ENCODE measurements around the gene ACOX3.
"Not testable (repeated sequence)": the region's sequence is repeated elsewhere in the genome, so short reads cannot be mapped to it uniquely, and the experiment has no call there.

ACOX3 gene

GRCh38 chr4:8387615-8388527, 52.7 kb downstream of the ACOX3 start:
- no peak overlapping the region for H3K4me3 Mint-ChIP-seq

GRCh38 chr4:8387194-8387593, 53.3 kb downstream of the ACOX3 start:
- H3K4me1 Mint-ChIP-seq (ENCODE audit: low read depth) = peaks cover 15% of the 10 kb centered on the region
- no peaks in the 10 kb centered on the region for H3K9me3 Mint-ChIP-seq
- H3K27me3 Mint-ChIP-seq = no peaks in the 10 kb centered on the region
- H3K27ac Mint-ChIP-seq = no peak overlapping the region
- no peak overlapping the region for H3K4me3 Mint-ChIP-seq
- intact Hi-C loops (cut with micrococcal nuclease) = no loop called here
- peaks cover 86% of the 10 kb centered on the region for H3K36me3 Mint-ChIP-seq (ENCODE audit: low read depth)

More at GRCh38 chr4:8387615-8388527, 52.7 kb downstream of the ACOX3 start:
- Mint-ChIP-seq H3K27me3 (no peaks in the 10 kb centered on the region), H3K9me3 (no peaks in the 10 kb centered on the region), H3K27ac (no peak overlapping the region), H3K36me3 (ENCODE audit: low read depth) (peaks cover 93% of the 10 kb centered on the region), H3K4me1 (ENCODE audit: low read depth) (peaks cover 15% of the 10 kb centered on the region)
- intact Hi-C loops (cut with micrococcal nuclease) = no loop called here

- Mint-ChIP-seq H3K27ac (no peak overlapping the region), H3K27me3 (no peaks in the 10 kb centered on the region), H3K9me3 (no peaks in the 10 kb centered on the region), H3K4me3 (no peak overlapping the region), H3K36me3 (ENCODE audit: low read depth) (peaks cover 85% of the 10 kb centered on the region), H3K4me1 (ENCODE audit: low read depth) (peaks cover 15% of the 10 kb centered on the region)
- intact Hi-C loops (cut with micrococcal nuclease) = no loop called here
Observed at GRCh38 chr4:8386731-8387130, 53.8 kb downstream of the ACOX3 start.

- Mint-ChIP-seq H3K4me1 (ENCODE audit: low read depth) (peaks cover 15% of the 10 kb centered on the region), H3K36me3 (ENCODE audit: low read depth) (peaks cover 88% of the 10 kb centered on the region)
- intact Hi-C loops (cut with micrococcal nuclease); H3K27ac Mint-ChIP-seq; H3K9me3 Mint-ChIP-seq; H3K27me3 Mint-ChIP-seq; H3K4me3 Mint-ChIP-seq: not testable (repeated sequence)
Observed at GRCh38 chr4:8386131-8386530, 54.4 kb downstream of the ACOX3 start.

- intact Hi-C loops (cut with micrococcal nuclease) = no loop called here
- Mint-ChIP-seq H3K9me3 (no peaks in the 10 kb centered on the region), H3K36me3 (ENCODE audit: low read depth) (peaks cover 88% of the 10 kb centered on the region), H3K4me1 (ENCODE audit: low read depth) (peaks cover 15% of the 10 kb centered on the region), H3K4me3 (no peak overlapping the region), H3K27me3 (no peaks in the 10 kb centered on the region), H3K27ac (no peak overlapping the region)
Observed at GRCh38 chr4:8385611-8386010, 54.9 kb downstream of the ACOX3 start.

- peaks cover 88% of the 10 kb centered on the region for H3K36me3 Mint-ChIP-seq (ENCODE audit: low read depth)
- no peak overlapping the region for H3K4me3 Mint-ChIP-seq
- no peak overlapping the region for H3K27ac Mint-ChIP-seq
Observed at GRCh38 chr4:8385106-8385505, 55.4 kb downstream of the ACOX3 start.

GRCh38 chr4:8384397-8385060, 56.0 kb downstream of the ACOX3 start:
- peak overlapping the region; percentile 3 for H3K27ac Mint-ChIP-seq
- H3K4me1 Mint-ChIP-seq (ENCODE audit: low read depth) = peaks cover 15% of the 10 kb centered on the region
- no peak overlapping the region for H3K4me3 Mint-ChIP-seq
- H3K36me3 Mint-ChIP-seq (ENCODE audit: low read depth) = peaks cover 89% of the 10 kb centered on the region
- intact Hi-C loops (cut with micrococcal nuclease) = no loop called here
- no peaks in the 10 kb centered on the region for H3K9me3 Mint-ChIP-seq
- H3K27me3 Mint-ChIP-seq = no peaks in the 10 kb centered on the region

More at GRCh38 chr4:8385106-8385505, 55.4 kb downstream of the ACOX3 start:
- intact Hi-C loops (cut with micrococcal nuclease) = no loop called here
- H3K4me1 Mint-ChIP-seq (ENCODE audit: low read depth) = peaks cover 15% of the 10 kb centered on the region
- no peaks in the 10 kb centered on the region for H3K9me3 Mint-ChIP-seq
- no peaks in the 10 kb centered on the region for H3K27me3 Mint-ChIP-seq

- Mint-ChIP-seq H3K27me3 (no peaks in the 10 kb centered on the region), H3K4me3 (no peak overlapping the region), H3K36me3 (ENCODE audit: low read depth) (peaks cover 88% of the 10 kb centered on the region), H3K9me3 (no peaks in the 10 kb centered on the region), H3K4me1 (ENCODE audit: low read depth) (peaks cover 15% of the 10 kb centered on the region), H3K27ac (no peak overlapping the region)
- intact Hi-C loops (cut with micrococcal nuclease) = no loop called here
Observed at GRCh38 chr4:8383451-8384160, 56.9 kb downstream of the ACOX3 start.

- Mint-ChIP-seq H3K4me1 (ENCODE audit: low read depth) (peaks cover 15% of the 10 kb centered on the region), H3K36me3 (ENCODE audit: low read depth) (peaks cover 87% of the 10 kb centered on the region), H3K27ac (no peak overlapping the region), H3K27me3 (no peaks in the 10 kb centered on the region), H3K4me3 (no peak overlapping the region), H3K9me3 (no peaks in the 10 kb centered on the region)
- intact Hi-C loops (cut with micrococcal nuclease) = no loop called here
Observed at GRCh38 chr4:8383016-8383415, 57.5 kb downstream of the ACOX3 start.

GRCh38 chr4:8381814-8382581, 58.5 kb downstream of the ACOX3 start:
- H3K9me3 Mint-ChIP-seq = no peaks in the 10 kb centered on the region
- H3K27ac Mint-ChIP-seq = no peak overlapping the region
- H3K4me1 Mint-ChIP-seq (ENCODE audit: low read depth) = peaks cover 15% of the 10 kb centered on the region
- peaks cover 87% of the 10 kb centered on the region for H3K36me3 Mint-ChIP-seq (ENCODE audit: low read depth)
- intact Hi-C loops (cut with micrococcal nuclease) = no loop called here
- H3K4me3 Mint-ChIP-seq = no peak overlapping the region
- no peaks in the 10 kb centered on the region for H3K27me3 Mint-ChIP-seq

GRCh38 chr4:8380511-8381415, 59.8 kb downstream of the ACOX3 start:
- peaks cover 79% of the 10 kb centered on the region for H3K36me3 Mint-ChIP-seq (ENCODE audit: low read depth)
- intact Hi-C loops (cut with micrococcal nuclease) = no loop called here
- no peak overlapping the region for H3K27ac Mint-ChIP-seq
- H3K4me1 Mint-ChIP-seq (ENCODE audit: low read depth) = peaks cover 15% of the 10 kb centered on the region
- no peaks in the 10 kb centered on the region for H3K27me3 Mint-ChIP-seq
- H3K9me3 Mint-ChIP-seq = no peaks in the 10 kb centered on the region
- no peak overlapping the region for H3K4me3 Mint-ChIP-seq

- H3K27me3 Mint-ChIP-seq = no peaks in the 10 kb centered on the region
- H3K4me3 Mint-ChIP-seq = no peak overlapping the region
- no peaks in the 10 kb centered on the region for H3K9me3 Mint-ChIP-seq
- H3K36me3 Mint-ChIP-seq (ENCODE audit: low read depth) = peaks cover 74% of the 10 kb centered on the region
- no peak overlapping the region for H3K27ac Mint-ChIP-seq
- intact Hi-C loops (cut with micrococcal nuclease) = no loop called here
- H3K4me1 Mint-ChIP-seq (ENCODE audit: low read depth) = peaks cover 10% of the 10 kb centered on the region
Observed at GRCh38 chr4:8379771-8380170, 60.8 kb downstream of the ACOX3 start.

- no peak overlapping the region for H3K27ac Mint-ChIP-seq
- H3K4me1 Mint-ChIP-seq (ENCODE audit: low read depth) = peaks cover 6% of the 10 kb centered on the region
- H3K27me3 Mint-ChIP-seq = no peaks in the 10 kb centered on the region
- H3K9me3 Mint-ChIP-seq = no peaks in the 10 kb centered on the region
- peaks cover 73% of the 10 kb centered on the region for H3K36me3 Mint-ChIP-seq (ENCODE audit: low read depth)
- intact Hi-C loops (cut with micrococcal nuclease) = no loop called here
- H3K4me3 Mint-ChIP-seq = no peak overlapping the region
Observed at GRCh38 chr4:8379281-8379680, 61.2 kb downstream of the ACOX3 start.
